GM12878 (cell line): ENCODE measurements around the gene GAB1. TPM values are rescaled to one million over a fixed set of nuclear protein-coding genes. Genes with fewer than 3 reads are reported as not detected.

ENCODE experiments used
- ATAC-seq: fragments of 200-7000 bp; cut with Tn5 transposase; 3 replicates; pipeline ENCODE4 v1.9.1; 2020; ENCODE audit warnings: mild to moderate bottlenecking, moderate library complexity
- BruUV-seq: library from RNA; stranded (reverse); fragments of 400-500 nt; replicated peaks from 2 replicates; lab custom pipeline; 2021; lab: Mats Ljungman, UMichigan
- CTCF ChIA-PET: fragments of 300-600 bp; sonication (Branson Sonifier 250); formaldehyde crosslinking; extraction: SDS; loops from one replicate; lab custom pipeline; 2021; ENCODE audit warnings: inconsistent platforms; lab: Yijun Ruan, JAX
- POLR2A ChIA-PET: fragments of 350-600 bp; formaldehyde crosslinking; extraction: SDS; loops from one replicate; lab custom pipeline; 2021; ENCODE audit warnings: inconsistent platforms; lab: Charles Lee
- RAD21 ChIA-PET: fragments of 300-600 bp; sonication (Branson Sonifier 250); formaldehyde crosslinking; loops from one replicate; lab custom pipeline; 2023; ENCODE audit warnings: antibody characterized with exemption; ENCODE audit not compliant: unreplicated experiment; lab: Charles Lee
- SMC1A ChIA-PET: fragments of 300-600 bp; sonication (Branson Sonifier 250); formaldehyde crosslinking; loops from one replicate; lab custom pipeline; 2023; ENCODE audit not compliant: unreplicated experiment, uncharacterized antibody; lab: Charles Lee
- DNase-seq: peaks from one replicate; pipeline ENCODE4 v3.0.0-alpha.2; 2011; ENCODE audit warnings: low read depth, low spot score
- FAIRE-seq: peaks from 3 replicates; lab custom pipeline; 2011; peaks lifted over from hg19 to GRCh38; lab: Jason Lieb, UNC
- H2AFZ ChIP-seq: 2 replicates; pipeline ENCODE4 v1.6.0; 2011; ENCODE audit warnings: low read depth, low read length, control low read depth; ENCODE audit not compliant: control insufficient read depth
- H3K27ac ChIP-seq: 2 replicates; pipeline ENCODE4 v1.5.1; 2011; ENCODE audit warnings: control low read depth; ENCODE audit not compliant: control insufficient read depth, insufficient read depth
- H3K27me3 ChIP-seq, 2 experiments: replicated peaks in 1 of 2; 2 replicates each; pipeline versions ENCODE4 v1.6.0 to v1.6.1; 2011; ENCODE audit warnings: low read length in 1 of 2; ENCODE audit not compliant: control insufficient read depth in 2 of 2, insufficient read depth in 2 of 2
- H3K36me3 ChIP-seq, 2 experiments: 2 replicates each; pipeline ENCODE4 v1.5.1; 2011; ENCODE audit warnings: low read length in 1 of 2; ENCODE audit not compliant: control insufficient read depth in 2 of 2, insufficient read depth in 2 of 2
- H3K4me1 ChIP-seq: 2 replicates; pipeline ENCODE4 v1.6.1; 2011; ENCODE audit warnings: mild to moderate bottlenecking, low read length, moderate library complexity, mixed read lengths; ENCODE audit not compliant: control insufficient read depth, insufficient read depth
- H3K4me2 ChIP-seq: 2 replicates; pipeline ENCODE4 v1.6.0; 2011; ENCODE audit warnings: control low read depth; ENCODE audit not compliant: control insufficient read depth, insufficient read depth
- H3K4me3 ChIP-seq: fragments of 200-600 bp; sonication (generic); 2 replicates; pipeline ENCODE4 v1.5.1; 2016
- H3K79me2 ChIP-seq: 2 replicates; pipeline ENCODE4 v1.6.0; 2011; ENCODE audit warnings: low read length; ENCODE audit not compliant: control insufficient read depth, insufficient read depth
- H3K9ac ChIP-seq: 2 replicates; pipeline ENCODE4 v1.8.0; 2011; ENCODE audit warnings: low read length, control low read depth, mixed read lengths; ENCODE audit not compliant: control insufficient read depth, insufficient read depth
- H3K9me3 ChIP-seq: replicated peaks from 3 replicates; pipeline ENCODE4 v1.5.1; 2011; ENCODE audit warnings: mild to moderate bottlenecking, low read length; ENCODE audit not compliant: control insufficient read depth, insufficient read depth
- H4K20me1 ChIP-seq: 2 replicates; pipeline ENCODE4 v1.6.0; 2011; ENCODE audit not compliant: control insufficient read depth, insufficient read depth
- ATF7 ChIP-seq: fragments of 450-650 bp; IDR thresholded peaks from 2 replicates; pipeline ENCODE4 v1.6.1; 2016; ENCODE audit warnings: low read depth, mild to moderate bottlenecking
- BRCA1 ChIP-seq: IDR thresholded peaks from 2 replicates; pipeline ENCODE4 v1.6.1; 2011; ENCODE audit warnings: low read depth, low read length, improper control_type of control experiment
- HDAC2 ChIP-seq: fragments of 200-600 bp; sonication (generic); IDR thresholded peaks from 2 replicates; pipeline ENCODE4 v1.6.1; 2017
- IKZF2 ChIP-seq, 2 experiments: fragments of 450-650 bp; IDR thresholded peaks; 2 replicates each; pipeline ENCODE4 v1.6.1; 2017; ENCODE audit warnings: mild to moderate bottlenecking in 2 of 2, moderate library complexity in 2 of 2
- LARP7 ChIP-seq: fragments of 450-650 bp; IDR thresholded peaks from 2 replicates; pipeline ENCODE4 v1.6.1; 2017; ENCODE audit warnings: mild to moderate bottlenecking
- MAX ChIP-seq: IDR thresholded peaks from 2 replicates; pipeline ENCODE4 v1.6.1; 2012; ENCODE audit warnings: low read depth, low read length, improper control_type of control experiment
- MYC ChIP-seq: IDR thresholded peaks from 2 replicates; pipeline ENCODE4 v1.6.1; 2011; ENCODE audit warnings: mild to moderate bottlenecking, low read length, moderate library complexity, inconsistent platforms; ENCODE audit not compliant: insufficient read depth, insufficient replicate concordance, insufficient read length, severe bottlenecking
- SMAD1 ChIP-seq: fragments of 450-650 bp; IDR thresholded peaks from 2 replicates; pipeline ENCODE4 v1.6.1; 2018; ENCODE audit warnings: mild to moderate bottlenecking, low read depth; ENCODE audit not compliant: partially characterized antibody
- TCF7 ChIP-seq: IDR thresholded peaks from 2 replicates; pipeline ENCODE4 v1.6.1; 2014; ENCODE audit warnings: antibody characterized with exemption, borderline replicate concordance
- WGBS: methylation state at CpG from one replicate; pipeline ENCODE4 v1.1.6; 2016; ENCODE audit warnings: low lambda C conversion rate; ENCODE audit not compliant: insufficient replicate concordance, insufficient coverage; ENCODE audit errors: missing lambda C conversion rate; 5-methylcytosine and 5-hydroxymethylcytosine counted together
- in situ Hi-C: fragments of 300-500 bp; cut with MboI; formaldehyde crosslinking; loops from 9 replicates; pipeline ENCODE4 v1.14.3; 2018; ENCODE audit warnings: mixed read lengths
- intact Hi-C: fragments of 100-400 bp; cut with micrococcal nuclease; formaldehyde crosslinking; loops from one replicate; pipeline ENCODE4 v1.14.2; 2022; ENCODE audit not compliant: unreplicated experiment
- polyA plus RNA-seq, 11 experiments: library from polyadenylated mRNA; depleted of rRNA in 4 of 11; unstranded in 6 of 11; stranded (reverse) in 5 of 11; fragments of >200 nt; fragmentation: Nextera tagmentation in 4 of 11; fragmentation: Illumina TruSeq in 1 of 11; extraction: Ambion mirVana in 4 of 11; extraction: Trizol in 1 of 11; gene quantifications; 1 replicate in 1 of 11; 2 replicates in 10 of 11; pipeline versions ENCODE4 v1.2.1 to v1.2.3, GENCODE V29; 2011 to 2016; ENCODE audit warnings: inconsistent platforms in 2 of 11, missing spikeins in 2 of 11, low read depth in 1 of 11
- total RNA-seq, 4 experiments: library from RNA; depleted of rRNA in 3 of 4; stranded (reverse); fragments of >200 nt in 3 of 4; fragmentation: Illumina TruSeq in 1 of 4; extraction: Trizol in 1 of 4; gene quantifications; 2 replicates each; pipeline versions ENCODE4 v1.2.1 to v1.2.3, GENCODE V29; 2013 to 2021
- TF ChIP-seq, protein P1 (sequence below): fragments of 450-650 bp; IDR thresholded peaks from 2 replicates; pipeline ENCODE4 v1.6.1; 2017; ENCODE audit warnings: low read depth, mild to moderate bottlenecking, moderate library complexity

The GAB1 gene
- total and polyA plus RNA-seq, 10 of the 15 experiments (the other 5 are each of a cell fraction or from before 2014, with no cell fraction given) = 0.37 to 5.3 (median 3.2) TPM

- no peaks in the 10 kb centered on the region for H3K9me3 ChIP-seq
- POLR2A ChIA-PET = interaction anchor here (0.6 to 1.4 kb wide), 3 partner anchors 9 to 94 kb away, joined by 3 to 4 read pairs (median 3); partner anchors contain the start of gene GAB1
- no peaks in the 10 kb centered on the region for H4K20me1 ChIP-seq
- RAD21 ChIA-PET = interaction anchor here (1.2 to 1.7 kb wide), 3 partner anchors 13 to 54 kb away, joined by 3 to 4 read pairs (median 4); no protein-coding TSS in a partner anchor
- no peak overlapping the region for H3K4me3 ChIP-seq
- CTCF ChIA-PET = interaction anchor here (0.9 to 2.0 kb wide), 3 partner anchors 11 to 55 kb away, joined by 3 to 6 read pairs (median 4); no protein-coding TSS in a partner anchor
- no peaks in the 10 kb centered on the region for H3K36me3 ChIP-seq
- in situ Hi-C loops = no loop called here
- intact Hi-C loops = no loop called here
- 58% methylated on average over 10 of the region's 10 CpGs for WGBS
- no peak overlapping the region for H3K27ac ChIP-seq
- H3K4me1 ChIP-seq = no peaks in the 10 kb centered on the region
- H3K9ac ChIP-seq = no peak overlapping the region
- no peak for FAIRE-seq
- SMC1A ChIA-PET = interaction anchor here (0.6 to 6.4 kb wide), 8 partner anchors 9 to 80 kb away, joined by 3 to 38 read pairs (median 6); no protein-coding TSS in a partner anchor
- H3K27me3 ChIP-seq = no peaks in the 10 kb centered on the region; a peak in 1 of 4 replicates
- no peak for ATAC-seq
- H3K79me2 ChIP-seq = no peaks in the 10 kb centered on the region
- H2AFZ ChIP-seq = no peak overlapping the region
- BruUV-seq = no TSS peak
- TF ChIP-seq TCF7 (no peak), MYC (no peak), SMAD1 (no peak), BRCA1 (no peak), ATF7 (no peak), IKZF2 (IDR thresholded peaks at IDR 0.05) (no peak), HDAC2 (no peak), MAX (no peak), LARP7 (no peak)
- TF ChIP-seq, protein P1, sequence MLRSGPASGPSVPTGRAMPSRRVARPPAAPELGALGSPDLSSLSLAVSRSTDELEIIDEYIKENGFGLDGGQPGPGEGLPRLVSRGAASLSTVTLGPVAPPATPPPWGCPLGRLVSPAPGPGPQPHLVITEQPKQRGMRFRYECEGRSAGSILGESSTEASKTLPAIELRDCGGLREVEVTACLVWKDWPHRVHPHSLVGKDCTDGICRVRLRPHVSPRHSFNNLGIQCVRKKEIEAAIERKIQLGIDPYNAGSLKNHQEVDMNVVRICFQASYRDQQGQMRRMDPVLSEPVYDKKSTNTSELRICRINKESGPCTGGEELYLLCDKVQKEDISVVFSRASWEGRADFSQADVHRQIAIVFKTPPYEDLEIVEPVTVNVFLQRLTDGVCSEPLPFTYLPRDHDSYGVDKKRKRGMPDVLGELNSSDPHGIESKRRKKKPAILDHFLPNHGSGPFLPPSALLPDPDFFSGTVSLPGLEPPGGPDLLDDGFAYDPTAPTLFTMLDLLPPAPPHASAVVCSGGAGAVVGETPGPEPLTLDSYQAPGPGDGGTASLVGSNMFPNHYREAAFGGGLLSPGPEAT = no peak
- TF ChIP-seq, all 136 proteins: peak for 0
- H3K4me2 ChIP-seq = no peak overlapping the region
- DNase-seq = no peak
These were observed 95.0 kb downstream of the GAB1 start for GRCh38 chr4:143431526-143432257.
